ENCODE measurements around the gene ADRB1.

- TF ChIP-seq POLR2AphosphoS5 (IDR thresholded peaks at IDR 0.05; ENCODE audit: low read depth, low read length) = no peak
- no peak for TF ChIP-seq TAF1 (IDR thresholded peaks at IDR 0.05; ENCODE audit: borderline replicate concordance, insufficient read depth, low read length)
- TF ChIP-seq REST (IDR thresholded peaks at IDR 0.05; ENCODE audit: insufficient read depth in 1 of 2, low read depth in 2 of 2, low read length in 2 of 2) = no peak
- TF ChIP-seq FOXP2 (optimal IDR thresholded peaks at IDR 0.05; ENCODE audit: borderline replicate concordance, extremely low read depth, extremely low read length, insufficient read depth) = no peak
- TF ChIP-seq SIN3A (IDR thresholded peaks at IDR 0.05; ENCODE audit: borderline replicate concordance, insufficient read depth, low read length) = no peak
Observed at GRCh38 chr10:114046087-114046458, 2.4 kb downstream of the ADRB1 start.

Measured in PFSK-1 (cell line).